RWPE2 (cell line): Measurements from ENCODE around the gene ARAF.
A peak's percentile ranks its signal among the peaks of the same experiment; 100 is the strongest.

Experiments
- ATAC-seq: fragments of 200-7000 bp; cut with Tn5 transposase; 3 replicates; pipeline ENCODE4 v1.9.1; 2021; ENCODE audit warnings: low read depth
- DNase-seq: peaks from one replicate; pipeline ENCODE4 v3.0.0-alpha.2; 2020; ENCODE audit warnings: low spot score
- H3K27ac ChIP-seq: fragments of 450-650 bp; 2 replicates; pipeline ENCODE4 v1.5.1; 2017; ENCODE audit warnings: mild to moderate bottlenecking; ENCODE audit not compliant: poor library complexity, severe bottlenecking
- H3K27me3 ChIP-seq: fragments of 250-450 bp; sonication (Bioruptor Pico); 2 replicates; pipeline ENCODE4 v1.5.1; 2021; ENCODE audit warnings: mild to moderate bottlenecking, moderate library complexity; ENCODE audit not compliant: insufficient read depth, poor library complexity, severe bottlenecking
- H3K36me3 ChIP-seq: fragments of 250-450 bp; sonication (Bioruptor Pico); 2 replicates; pipeline ENCODE4 v1.5.1; 2020; ENCODE audit warnings: low read depth, mild to moderate bottlenecking, moderate library complexity
- H3K4me1 ChIP-seq: fragments of 250-450 bp; sonication (Bioruptor Pico); 2 replicates; pipeline ENCODE4 v1.5.1; 2021; ENCODE audit warnings: mild to moderate bottlenecking, moderate library complexity; ENCODE audit not compliant: insufficient read depth, poor library complexity, severe bottlenecking
- H3K4me3 ChIP-seq: fragments of 250-450 bp; sonication (Bioruptor Pico); 2 replicates; pipeline ENCODE4 v1.5.1; 2021; ENCODE audit warnings: mild to moderate bottlenecking, moderate library complexity; ENCODE audit not compliant: severe bottlenecking
- H3K9me3 ChIP-seq: fragments of 250-450 bp; sonication (Bioruptor Pico); 2 replicates; pipeline ENCODE4 v1.5.1; 2021; ENCODE audit warnings: mild to moderate bottlenecking, moderate library complexity; ENCODE audit not compliant: severe bottlenecking
- CTCF ChIP-seq: fragments of 450-650 bp; IDR thresholded peaks from one replicate; pipeline ENCODE4 v1.5.1; 2017; ENCODE audit warnings: mild to moderate bottlenecking, moderate library complexity; ENCODE audit not compliant: poor library complexity, severe bottlenecking

The ARAF gene

GRCh38 chrX:47571896-47572295, 10.9 kb downstream of the ARAF start:
- no peaks in the 10 kb centered on the region for H3K9me3 ChIP-seq

GRCh38 chrX:47572773-47573340, 11.9 kb downstream of the ARAF start:
- ATAC-seq (peak; percentile 13), DNase-seq (no peak)
- TF ChIP-seq CTCF, result no peak
- H3K27me3 ChIP-seq, result no peaks in the 10 kb centered on the region
- peak overlapping the region; percentile 91 for H3K27ac ChIP-seq
- H3K9me3 ChIP-seq, result no peaks in the 10 kb centered on the region
- H3K36me3 ChIP-seq, result peaks cover 24% of the 10 kb centered on the region
- no peak overlapping the region for H3K4me3 ChIP-seq
- peaks cover 8% of the 10 kb centered on the region for H3K4me1 ChIP-seq

More at GRCh38 chrX:47571896-47572295, 10.9 kb downstream of the ARAF start:
- no peak for DNase-seq
- H3K27me3 ChIP-seq, result no peaks in the 10 kb centered on the region
- peak overlapping the region; percentile 91 for H3K27ac ChIP-seq
- no peak for TF ChIP-seq CTCF
- H3K4me3 ChIP-seq, result no peak overlapping the region
- no peak for ATAC-seq
- peaks cover 8% of the 10 kb centered on the region for H3K4me1 ChIP-seq
- H3K36me3 ChIP-seq, result peaks cover 34% of the 10 kb centered on the region

GRCh38 chrX:47573341-47574075, 12.5 kb downstream of the ARAF start:
- no peak for TF ChIP-seq CTCF
- H3K27ac ChIP-seq, result peak overlapping the region; percentile 91
- no peaks in the 10 kb centered on the region for H3K9me3 ChIP-seq
- DNase-seq (peak; percentile 80), ATAC-seq (peak; percentile 74)
- H3K4me1 ChIP-seq, result peaks cover 8% of the 10 kb centered on the region
- H3K36me3 ChIP-seq, result peaks cover 18% of the 10 kb centered on the region
- H3K27me3 ChIP-seq, result no peaks in the 10 kb centered on the region
- H3K4me3 ChIP-seq, result peak overlapping the region; percentile 54

- ATAC-seq (no peak), DNase-seq (no peak)
- H3K27me3 ChIP-seq, result no peaks in the 10 kb centered on the region
- H3K36me3 ChIP-seq, result peaks cover 13% of the 10 kb centered on the region
- peak overlapping the region; percentile 54 for H3K4me3 ChIP-seq
- TF ChIP-seq CTCF, result no peak
- H3K27ac ChIP-seq, result peak overlapping the region; percentile 91
- H3K4me1 ChIP-seq, result peaks cover 8% of the 10 kb centered on the region
- no peaks in the 10 kb centered on the region for H3K9me3 ChIP-seq
Observed at GRCh38 chrX:47574076-47574546, 13.1 kb downstream of the ARAF start.
